ENCODE data around the gene TCTN3.
"Not testable (repeated sequence)": the region's sequence is repeated elsewhere in the genome, so short reads cannot be mapped to it uniquely, and the experiment has no call there.

Gene TCTN3, protein sequence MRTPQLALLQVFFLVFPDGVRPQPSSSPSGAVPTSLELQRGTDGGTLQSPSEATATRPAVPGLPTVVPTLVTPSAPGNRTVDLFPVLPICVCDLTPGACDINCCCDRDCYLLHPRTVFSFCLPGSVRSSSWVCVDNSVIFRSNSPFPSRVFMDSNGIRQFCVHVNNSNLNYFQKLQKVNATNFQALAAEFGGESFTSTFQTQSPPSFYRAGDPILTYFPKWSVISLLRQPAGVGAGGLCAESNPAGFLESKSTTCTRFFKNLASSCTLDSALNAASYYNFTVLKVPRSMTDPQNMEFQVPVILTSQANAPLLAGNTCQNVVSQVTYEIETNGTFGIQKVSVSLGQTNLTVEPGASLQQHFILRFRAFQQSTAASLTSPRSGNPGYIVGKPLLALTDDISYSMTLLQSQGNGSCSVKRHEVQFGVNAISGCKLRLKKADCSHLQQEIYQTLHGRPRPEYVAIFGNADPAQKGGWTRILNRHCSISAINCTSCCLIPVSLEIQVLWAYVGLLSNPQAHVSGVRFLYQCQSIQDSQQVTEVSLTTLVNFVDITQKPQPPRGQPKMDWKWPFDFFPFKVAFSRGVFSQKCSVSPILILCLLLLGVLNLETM

DNA sequence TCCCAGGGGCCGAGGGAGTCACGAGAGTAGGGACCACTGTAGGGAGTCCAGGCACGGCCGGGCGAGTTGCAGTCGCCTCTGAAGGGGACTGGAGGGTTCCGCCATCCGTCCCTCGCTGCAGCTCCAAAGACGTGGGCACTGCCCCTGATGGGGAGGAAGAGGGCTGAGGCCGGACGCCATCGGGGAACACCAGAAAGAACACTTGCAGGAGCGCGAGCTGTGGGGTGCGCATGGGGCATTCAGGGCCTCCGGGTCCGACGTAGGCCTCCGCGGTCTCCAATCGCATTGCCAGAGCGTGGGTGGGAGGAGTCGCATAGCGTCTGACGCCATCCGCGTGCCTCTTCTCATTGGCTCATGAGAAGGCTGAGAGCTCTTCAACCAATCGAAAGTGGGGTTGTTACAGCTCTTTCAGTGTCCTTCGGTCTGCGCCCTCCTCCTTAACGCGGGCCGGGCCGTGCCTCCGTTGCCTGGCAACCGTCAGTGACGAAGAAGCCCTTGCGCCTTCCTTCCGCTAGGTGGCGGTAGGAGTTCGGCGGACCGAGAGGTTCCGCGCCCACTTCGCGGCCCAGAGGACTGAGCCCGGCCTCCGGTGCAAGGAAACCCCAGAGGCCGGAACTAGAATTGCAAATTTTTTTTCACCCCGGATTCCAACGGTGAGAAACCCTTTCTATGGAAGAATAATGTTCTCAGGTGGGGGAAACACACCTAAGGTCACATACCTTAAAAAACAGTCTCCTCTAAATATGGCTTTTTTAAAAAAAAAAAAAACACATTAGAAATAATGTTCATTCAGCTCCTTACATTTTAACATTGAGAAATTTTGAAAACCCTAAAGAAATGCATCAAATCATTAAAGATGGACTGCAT lies at the start of gene TCTN3:
TSS of gene TCTN3 (minus strand) at position 260 of the 867 bp plus-strand sequence. CDS start at position 232, 28 bp downstream.
- in situ Hi-C loops (cut with HindIII; ENCODE audit: low pct_unique_long_range_greater_than_20kb, low sequenced_read_pairs), result no loop called here
- DNase-seq (ENCODE audit: low read depth in 1 of 2, low spot score in 1 of 2), result peak; percentile 97 to 100
- no peak for TF ChIP-seq JUND (IDR thresholded peaks at IDR 0.05; ENCODE audit: low read depth)

DNA sequence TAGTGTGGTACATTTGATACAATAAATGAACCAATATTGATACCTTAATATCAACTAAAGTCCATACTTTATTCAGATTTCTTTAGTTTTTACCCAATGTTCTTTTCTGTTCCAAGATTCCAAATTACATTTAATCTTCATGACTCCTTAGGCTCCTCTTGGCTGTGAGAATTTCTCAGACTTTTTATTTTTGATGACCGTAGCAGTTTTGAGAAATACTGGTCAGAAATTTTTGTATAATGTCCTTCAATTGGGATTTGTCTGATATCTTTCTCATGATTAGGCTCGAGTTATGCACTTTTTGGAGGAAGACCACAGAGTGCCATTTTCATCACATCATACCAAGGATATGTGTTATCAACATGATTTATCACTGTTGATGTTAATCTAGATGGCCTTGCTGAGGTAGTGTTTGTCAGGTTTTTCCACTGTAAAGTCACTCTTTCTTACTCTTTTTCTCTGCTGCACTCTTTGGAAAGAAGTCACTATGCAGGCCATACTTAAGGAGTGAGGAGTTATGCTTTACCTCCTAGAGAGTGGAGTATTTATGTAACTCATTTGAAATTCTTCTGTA lies 49.3 kb upstream of the TCTN3 start:
- in situ Hi-C loops (cut with HindIII; ENCODE audit: low pct_unique_long_range_greater_than_20kb, low sequenced_read_pairs), result no loop called here
- TF ChIP-seq JUND (IDR thresholded peaks at IDR 0.05; ENCODE audit: low read depth), result no peak
- DNase-seq (ENCODE audit: low read depth in 1 of 2, low spot score in 1 of 2), result no peak

DNA sequence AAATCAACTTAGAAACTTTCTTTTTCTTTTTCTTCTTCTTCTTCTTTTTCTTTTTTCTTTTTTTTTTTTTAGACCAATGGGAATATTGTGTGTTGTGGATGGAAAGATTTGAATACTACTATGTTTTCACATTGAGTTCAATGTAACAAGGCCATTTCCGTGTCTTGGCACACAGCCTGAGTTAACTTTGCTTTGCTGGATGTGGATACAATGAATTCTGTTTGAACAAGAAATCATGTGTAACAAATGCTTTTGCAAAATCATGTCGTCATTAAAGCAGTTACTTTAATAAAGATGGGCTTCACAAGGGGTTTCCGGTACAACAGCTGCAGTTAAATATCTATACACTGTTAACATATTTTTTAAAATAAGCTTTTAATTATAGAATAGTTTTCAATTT lies 48.8 kb upstream of the TCTN3 start:
- peak; percentile 19 to 74 for DNase-seq (ENCODE audit: low read depth in 1 of 2, low spot score in 1 of 2)
- in situ Hi-C loops (cut with HindIII; ENCODE audit: low pct_unique_long_range_greater_than_20kb, low sequenced_read_pairs), result no loop called here
- no peak for TF ChIP-seq JUND (IDR thresholded peaks at IDR 0.05; ENCODE audit: low read depth)

DNA sequence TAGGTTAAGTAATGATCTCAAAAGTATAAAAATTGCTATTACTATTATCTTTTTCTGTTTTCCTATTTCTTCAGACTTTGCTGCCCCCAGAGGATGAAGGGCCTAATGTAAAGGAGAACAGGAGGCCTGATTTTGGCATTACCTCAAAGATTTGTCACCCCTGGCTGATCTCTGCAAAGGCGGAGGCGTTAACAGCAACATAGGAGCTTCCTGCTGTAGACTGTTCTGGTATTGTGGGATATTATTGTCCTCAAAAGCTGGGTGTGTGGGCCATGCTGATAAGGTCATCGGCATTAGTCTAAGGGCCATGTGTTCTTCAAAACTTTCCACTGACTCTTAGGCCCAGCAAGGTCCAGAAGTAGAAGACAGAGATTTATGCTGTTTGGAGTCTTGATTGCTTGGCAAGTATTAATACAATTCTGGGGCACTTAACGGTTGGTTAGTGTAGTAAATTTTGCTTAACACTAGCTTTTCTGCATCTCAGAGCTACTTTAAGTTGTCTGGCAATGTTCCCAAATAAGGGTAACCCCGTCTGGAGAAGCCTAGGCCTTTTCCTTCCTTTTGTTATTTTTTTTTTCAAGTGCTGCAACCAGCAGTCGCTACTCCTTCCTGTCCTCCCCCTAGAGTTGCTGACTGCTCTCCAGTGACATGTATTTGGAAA lies 48.2 kb upstream of the TCTN3 start:
- TF ChIP-seq JUND (IDR thresholded peaks at IDR 0.05; ENCODE audit: low read depth), result no peak
- in situ Hi-C loops (cut with HindIII; ENCODE audit: low pct_unique_long_range_greater_than_20kb, low sequenced_read_pairs), result no loop called here
- no peak for DNase-seq (ENCODE audit: low read depth in 1 of 2, low spot score in 1 of 2)

DNA sequence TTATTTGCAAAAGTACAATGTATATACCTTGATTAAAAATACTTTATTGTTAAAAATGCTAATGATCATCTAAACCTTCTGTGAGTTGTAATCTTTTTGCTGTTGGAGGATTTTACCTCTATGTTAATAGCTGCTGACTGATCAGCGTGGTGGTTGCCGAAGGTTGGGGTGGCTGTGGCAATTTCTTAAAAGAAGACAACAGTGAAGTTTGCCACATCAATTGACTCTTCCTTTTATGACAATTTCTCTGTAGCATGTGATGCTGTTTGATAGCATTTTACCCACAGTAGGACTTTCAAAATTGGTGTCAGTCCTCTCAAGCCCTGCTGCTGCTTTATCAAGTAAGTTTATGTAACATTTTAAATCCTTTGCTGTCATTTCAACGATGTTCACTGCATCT lies 45.3 kb upstream of the TCTN3 start:
- in situ Hi-C loops (cut with HindIII; ENCODE audit: low pct_unique_long_range_greater_than_20kb, low sequenced_read_pairs), result no loop called here
- no peak for TF ChIP-seq JUND (IDR thresholded peaks at IDR 0.05; ENCODE audit: low read depth)
- no peak for DNase-seq (ENCODE audit: low read depth in 1 of 2, low spot score in 1 of 2)

DNA sequence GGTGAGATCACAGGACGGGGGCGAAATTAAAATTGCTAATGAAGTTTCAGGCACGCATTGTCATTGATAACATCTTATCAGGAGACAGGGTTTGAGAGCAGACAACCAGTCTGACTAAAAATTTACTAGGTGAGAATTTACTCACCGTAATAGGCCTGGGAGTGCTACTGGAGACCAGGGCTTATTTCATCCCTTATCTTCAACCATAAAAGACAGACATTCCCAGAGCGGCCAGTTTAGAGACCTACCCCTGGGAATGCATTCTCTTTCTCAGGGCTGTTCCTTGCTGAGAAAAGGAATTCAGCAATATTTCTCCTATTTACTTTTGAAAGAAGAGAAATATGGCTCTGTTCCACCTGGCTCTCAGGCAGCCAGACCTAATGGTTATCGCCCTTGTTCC lies 39.2 kb upstream of the TCTN3 start:
- in situ Hi-C loops (cut with HindIII; ENCODE audit: low pct_unique_long_range_greater_than_20kb, low sequenced_read_pairs); DNase-seq (ENCODE audit: low read depth in 1 of 2, low spot score in 1 of 2): not testable (repeated sequence)

DNA sequence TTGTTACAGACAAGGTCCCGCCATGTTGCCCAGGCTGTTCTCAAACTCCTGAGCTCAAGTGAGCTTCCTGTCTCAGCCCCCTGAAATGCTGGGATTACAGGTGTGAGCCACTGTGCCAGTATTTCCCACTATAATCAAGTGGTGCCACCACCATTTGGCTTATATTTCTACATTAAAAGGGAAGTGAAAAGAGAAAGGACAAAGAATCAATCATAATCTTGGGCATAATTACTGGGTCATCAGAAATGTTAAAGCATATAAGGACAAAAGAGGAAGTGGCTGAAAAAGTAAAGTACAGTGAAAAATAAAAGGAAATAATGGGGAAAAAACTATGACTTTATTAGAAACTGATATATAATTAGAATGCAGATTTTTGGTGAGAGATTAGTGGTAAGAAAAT lies 36.5 kb upstream of the TCTN3 start:
- in situ Hi-C loops (cut with HindIII; ENCODE audit: low pct_unique_long_range_greater_than_20kb, low sequenced_read_pairs), result no loop called here
- TF ChIP-seq JUND (IDR thresholded peaks at IDR 0.05; ENCODE audit: low read depth), result no peak
- no peak for DNase-seq (ENCODE audit: low read depth in 1 of 2, low spot score in 1 of 2)

DNA sequence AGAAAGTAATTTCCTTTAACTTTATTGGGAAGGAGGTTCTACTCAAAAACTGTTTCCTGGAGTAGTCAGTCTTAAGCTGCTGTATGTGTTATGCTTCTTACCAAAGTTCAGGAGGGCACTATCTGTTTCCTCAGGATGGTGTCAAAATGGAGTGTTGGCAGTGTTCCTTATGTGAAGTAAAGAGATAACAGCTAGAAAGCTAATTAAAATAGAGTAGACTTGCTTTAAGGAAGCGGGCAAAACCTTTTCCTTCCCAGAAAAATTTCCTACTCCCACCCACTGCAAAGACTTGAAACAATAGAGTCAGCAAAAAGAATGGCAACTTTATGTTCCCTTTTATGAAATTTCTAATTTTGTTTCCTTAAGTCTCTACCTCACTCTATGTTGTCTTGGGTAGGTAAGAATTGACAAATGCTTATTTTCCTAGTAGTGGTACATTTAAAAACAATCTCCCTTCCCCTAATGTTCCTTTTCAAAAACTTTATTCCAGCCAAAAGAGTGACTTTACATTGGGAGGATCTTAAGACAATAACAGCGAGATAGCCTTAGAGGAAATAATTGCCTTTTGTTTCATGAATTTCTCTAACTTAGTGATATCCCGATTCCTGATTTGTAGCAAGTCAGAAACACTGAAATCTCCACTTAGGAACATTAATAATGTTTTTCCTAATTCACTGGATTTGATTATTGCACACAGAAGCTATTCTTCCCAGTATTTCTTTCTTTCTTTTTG lies 35.8 kb upstream of the TCTN3 start:
- in situ Hi-C loops (cut with HindIII; ENCODE audit: low pct_unique_long_range_greater_than_20kb, low sequenced_read_pairs), result no loop called here
- no peak for DNase-seq (ENCODE audit: low read depth in 1 of 2, low spot score in 1 of 2)
- TF ChIP-seq JUND (IDR thresholded peaks at IDR 0.05; ENCODE audit: low read depth), result no peak

DNA sequence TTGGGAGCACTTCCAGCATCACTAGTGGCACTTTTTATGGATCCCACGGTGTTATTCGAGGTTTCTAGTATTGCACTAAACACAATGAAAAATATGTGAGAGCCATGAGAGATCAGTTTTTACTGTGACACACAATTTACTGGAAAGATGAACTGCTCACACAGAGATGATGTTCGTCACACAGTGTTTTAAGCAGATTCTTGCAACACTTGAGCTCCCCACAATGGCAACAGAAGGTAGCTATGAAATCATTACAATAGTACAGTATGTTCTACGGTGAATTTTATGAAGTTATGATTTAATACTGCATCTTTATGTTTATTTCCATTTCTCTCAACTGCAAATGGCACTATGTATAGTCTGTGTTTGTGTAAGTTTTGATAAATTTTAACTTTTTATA lies 34.8 kb upstream of the TCTN3 start:
- peak in 1 of 2 experiments; percentile 51 for DNase-seq (ENCODE audit: low read depth in 1 of 2, low spot score in 1 of 2)
- no peak for TF ChIP-seq JUND (IDR thresholded peaks at IDR 0.05; ENCODE audit: low read depth)
- in situ Hi-C loops (cut with HindIII; ENCODE audit: low pct_unique_long_range_greater_than_20kb, low sequenced_read_pairs), result no loop called here

DNA sequence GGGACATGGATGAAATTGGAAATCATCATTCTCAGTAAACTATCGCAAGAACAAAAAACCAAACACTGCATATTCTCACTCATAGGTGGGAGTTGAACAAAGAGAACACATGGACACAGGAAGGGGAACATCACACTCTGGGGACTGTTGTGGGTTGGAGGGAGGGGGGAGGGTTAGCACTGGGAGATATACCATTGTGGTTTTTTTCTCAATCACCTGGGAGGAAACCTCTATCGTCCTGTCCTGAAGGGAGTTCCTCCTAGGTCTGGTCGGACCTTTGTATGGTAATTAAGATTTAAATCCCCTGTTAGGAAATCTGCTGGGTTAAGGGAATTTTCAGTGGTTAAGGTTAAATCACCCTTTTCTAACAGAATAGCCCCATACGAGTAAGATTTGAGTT lies 28.8 kb upstream of the TCTN3 start:
- DNase-seq (ENCODE audit: low read depth in 1 of 2, low spot score in 1 of 2); in situ Hi-C loops (cut with HindIII; ENCODE audit: low pct_unique_long_range_greater_than_20kb, low sequenced_read_pairs): not testable (repeated sequence)

DNA sequence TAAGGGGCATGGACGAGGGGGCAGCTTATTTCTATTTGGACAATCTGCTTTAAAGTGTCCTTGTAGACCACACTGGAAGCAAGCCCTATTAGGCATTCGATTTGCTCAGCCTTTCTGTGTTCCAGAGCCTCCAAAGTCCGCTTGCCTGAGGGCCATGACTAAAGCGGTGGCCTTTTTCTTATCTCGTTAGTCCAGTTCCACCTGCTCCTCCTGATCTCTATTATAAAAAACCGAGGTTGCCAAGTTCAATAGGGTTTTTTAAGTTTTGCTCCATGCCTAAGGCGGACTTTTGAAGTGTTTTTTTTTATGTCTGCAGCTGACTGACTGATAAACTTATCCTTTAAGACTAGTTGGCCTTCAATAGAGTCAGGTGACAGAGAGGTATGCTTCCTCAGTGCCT lies 27.0 kb upstream of the TCTN3 start:
- in situ Hi-C loops (cut with HindIII; ENCODE audit: low pct_unique_long_range_greater_than_20kb, low sequenced_read_pairs), result not testable (repeated sequence)
- DNase-seq (ENCODE audit: low read depth in 1 of 2, low spot score in 1 of 2), result peak in 1 of 2 experiments; percentile 23

DNA sequence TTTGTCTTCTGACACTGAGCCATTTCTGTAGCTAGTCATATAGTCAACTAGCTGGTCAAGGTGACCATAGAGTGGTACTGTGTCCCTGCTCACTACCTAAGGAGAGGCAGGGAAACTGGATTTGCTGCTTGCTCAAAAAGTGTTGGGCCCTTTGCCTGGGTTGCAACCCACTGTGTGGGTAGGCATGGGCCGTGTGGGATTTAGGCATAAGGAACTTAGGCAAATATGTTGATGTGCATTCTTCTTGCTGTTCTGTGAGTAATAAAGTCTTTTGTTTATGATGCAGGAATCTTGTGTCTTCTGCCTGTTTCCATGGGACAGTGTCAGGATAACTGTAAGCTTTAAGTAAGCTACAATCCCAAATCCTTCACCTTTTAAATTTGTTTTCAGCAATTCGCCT lies 23.1 kb upstream of the TCTN3 start:
- DNase-seq (ENCODE audit: low read depth in 1 of 2, low spot score in 1 of 2), result no peak
- in situ Hi-C loops (cut with HindIII; ENCODE audit: low pct_unique_long_range_greater_than_20kb, low sequenced_read_pairs), result no loop called here
- no peak for TF ChIP-seq JUND (IDR thresholded peaks at IDR 0.05; ENCODE audit: low read depth)
